Heart right ventricle (tissue), 16 donors: Measurements from ENCODE around the gene RPS6KA2. TPM values are rescaled to one million over a fixed set of nuclear protein-coding genes. Genes with fewer than 3 reads are reported as not detected.

Source experiments
- ATAC-seq, 8 donors: fragments of 200-7000 bp; cut with Tn5 transposase; one replicate each; pipeline ENCODE4 v1.9.1; 2020; ENCODE audit warnings: mild to moderate bottlenecking in 8 of 8, moderate library complexity in 8 of 8, moderate number of reproducible peaks in 1 of 8
- DNase-seq, 2 donors: peaks; one replicate each; pipeline ENCODE4 v3.0.0-alpha.2; 2020
- H3K27ac ChIP-seq, 10 donors: fragments of 200-600 bp; sonication (generic) in 2 of 10; one replicate each; pipeline versions ENCODE4 v1.5.0 to v1.8.0; 2020 to 2022; ENCODE audit warnings: mild to moderate bottlenecking in 3 of 10
- H3K27me3 ChIP-seq, 7 donors: fragments of 200-600 bp; one replicate each; pipeline ENCODE4 v1.8.0; 2021 to 2022; ENCODE audit warnings: mild to moderate bottlenecking in 2 of 7
- H3K36me3 ChIP-seq, 9 donors: fragments of 200-600 bp; sonication (generic) in 1 of 9; one replicate each; pipeline versions ENCODE4 v1.5.0 to v1.8.0; 2020 to 2022; ENCODE audit warnings: mild to moderate bottlenecking in 2 of 9
- H3K4me1 ChIP-seq, 9 donors: fragments of 200-600 bp; sonication (generic) in 1 of 9; one replicate each; pipeline versions ENCODE4 v1.5.0 to v1.8.0; 2020 to 2022; ENCODE audit warnings: mild to moderate bottlenecking in 4 of 9
- H3K4me3 ChIP-seq, 10 donors: fragments of 200-600 bp; sonication (generic) in 2 of 10; one replicate each; pipeline versions ENCODE4 v1.5.0 to v1.8.0; 2020 to 2022; ENCODE audit warnings: mild to moderate bottlenecking in 7 of 10, moderate library complexity in 2 of 10
- H3K9me3 ChIP-seq, 11 donors: fragments of 200-600 bp in 10 of 11; sonication (generic) in 2 of 11; one replicate each; pipeline versions ENCODE4 v1.5.0 to v1.8.0; 2013 to 2022; ENCODE audit warnings: mild to moderate bottlenecking in 2 of 11, control low read depth in 1 of 11, moderate library complexity in 1 of 11
- WGBS, 2 donors: extraction: QIAGEN DNeasy Blood & Tissue Kit; methylation state at CpG; one replicate each; pipeline ENCODE4 v1.1.7; 2013; ENCODE audit warnings: inconsistent platforms in 1 of 2; 5-methylcytosine and 5-hydroxymethylcytosine counted together
- intact Hi-C, 10 donors: fragments of 100-400 bp; cut with DNase I; formaldehyde crosslinking; loops; one replicate each; pipeline versions ENCODE4 v1.11.1 to v1.14.2; 2022
- polyA plus RNA-seq, 2 donors: library from polyadenylated mRNA; stranded (reverse); fragments of 200-250 nt; gene quantifications; one replicate each; pipeline ENCODE4 v1.2.3, GENCODE V29; 2013
- total RNA-seq, 10 donors: library from RNA; stranded (reverse); fragmentation: NEBNext Ultra II Directional in 3 of 10; extraction: Animal tissue kit (Norgen Biotek cat#: 25700) in 3 of 10; gene quantifications; one replicate each; pipeline versions ENCODE4 v1.2.1 to v1.2.4, GENCODE V29; 2021 to 2023
- TF ChIP-seq, protein P1 (sequence below), 9 donors: fragments of 200-600 bp; sonication (generic) in 2 of 9; IDR thresholded peaks; one replicate each; pipeline versions ENCODE4 v1.5.0 to v1.8.0; 2021 to 2022; ENCODE audit warnings: antibody characterized with exemption in 9 of 9, mild to moderate bottlenecking in 5 of 9, moderate library complexity in 1 of 9
- donor health status: Arrhythmogenic right ventricular cardiomyopathy.
- donor health status: ischemic (EF 13 %, LVEDD 7.1; RV severe dilation, severe dysfunction).
- donor health status: healthy with polysubstance abuse.
- donor health status: DM: no; HTN: yes; CAD: no.
- donor health status: DM: no; HTN: no; CAD: no.
- donor health status: ischemic (EF 25% LVEDD 6.9; RV normal size, moderate dysfunction).
- donor health status: ischemic (EF 25% LVEDD 5.7; RV mildly dilated, moderate dysfunction).
- donor health status: healthy.
- donor health status: DM: yes; HTN: yes; CAD: no.
- donor health status: Ischemic cardiomyopathy.
- donor health status: ischemic (EF 35%, LVEDD 5.7; RV mildly dilated, moderate dysfunction).
- donor health status: nonischemic (EF 11% LVEDD 7.7; RV severe dilation, severe dysfunction).
- donor health status: DM: yes; HTN: yes; CAD: no.
- donor health status: PGD.
- donor health status: ischemic (EF 29% LVEDD 5.4; RV normal size, mild dysfunction).
- donor health status: nonischemic (EF 23%, LVEDD 6.1; RV moderate dilation, normal function).

Gene RPS6KA2
- total and polyA plus RNA-seq, 12 donors: 20.3 to 91.4 (median 73.7) TPM

DNA sequence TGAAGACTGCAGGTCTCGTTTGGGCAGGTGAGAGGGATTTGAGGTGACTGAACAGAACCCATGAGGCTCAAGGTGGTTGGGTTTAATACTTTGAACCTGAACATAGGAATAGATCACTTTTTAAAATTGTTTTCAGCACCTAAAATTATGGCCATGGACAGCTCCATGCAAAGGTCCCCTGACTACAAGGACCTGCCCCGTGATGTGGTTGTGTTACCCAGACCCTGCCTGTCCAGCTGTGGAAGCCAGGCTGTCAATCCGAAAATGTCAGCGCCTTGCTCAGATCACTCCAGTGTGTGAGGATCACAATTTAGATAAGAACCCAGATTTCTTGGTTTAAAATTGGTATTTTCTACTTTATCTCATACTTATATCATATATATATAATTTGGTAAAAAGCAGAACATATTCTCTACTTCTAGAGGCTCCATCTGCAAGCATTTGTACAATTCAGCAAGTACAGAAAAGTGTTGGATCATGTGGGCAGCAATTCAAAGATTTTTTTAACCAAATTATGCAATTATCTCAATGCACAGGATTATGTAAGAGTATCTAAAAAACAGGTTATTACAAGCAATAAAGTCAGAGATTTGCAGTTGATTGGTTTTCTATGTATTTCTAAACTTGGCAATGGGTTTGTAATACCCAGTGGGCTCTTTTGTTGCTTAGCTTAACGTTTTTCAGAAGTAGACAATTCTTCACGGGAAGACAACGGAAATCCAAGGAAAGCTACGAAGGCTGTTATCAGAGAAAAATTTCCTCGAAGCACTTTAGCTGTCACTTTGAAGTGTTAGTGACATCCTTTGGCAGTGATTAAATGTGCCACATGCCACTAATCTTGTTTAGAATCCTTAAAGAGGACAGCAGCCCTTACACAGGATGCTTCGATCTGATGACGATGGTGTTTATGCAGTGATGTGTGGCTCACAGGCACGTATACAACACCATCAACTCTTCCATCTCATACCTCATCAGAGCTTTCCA lies 24.1 kb upstream of the RPS6KA2 start:
- peaks cover 0 to 11% (median under 1%) of the 10 kb centered on the region in 7 donors for H3K27me3 ChIP-seq
- no peak for ATAC-seq
- H3K36me3 ChIP-seq: no peaks in the 10 kb centered on the region
- H3K27ac ChIP-seq: no peak overlapping the region
- DNase-seq: no peak
- 75 to 80% methylated on average over 12 of the region's 12 CpGs for WGBS, 2 donors
- H3K9me3 ChIP-seq: no peaks in the 10 kb centered on the region
- intact Hi-C loops: no loop called here
- H3K4me1 ChIP-seq: no peaks in the 10 kb centered on the region
- TF ChIP-seq, protein P1, sequence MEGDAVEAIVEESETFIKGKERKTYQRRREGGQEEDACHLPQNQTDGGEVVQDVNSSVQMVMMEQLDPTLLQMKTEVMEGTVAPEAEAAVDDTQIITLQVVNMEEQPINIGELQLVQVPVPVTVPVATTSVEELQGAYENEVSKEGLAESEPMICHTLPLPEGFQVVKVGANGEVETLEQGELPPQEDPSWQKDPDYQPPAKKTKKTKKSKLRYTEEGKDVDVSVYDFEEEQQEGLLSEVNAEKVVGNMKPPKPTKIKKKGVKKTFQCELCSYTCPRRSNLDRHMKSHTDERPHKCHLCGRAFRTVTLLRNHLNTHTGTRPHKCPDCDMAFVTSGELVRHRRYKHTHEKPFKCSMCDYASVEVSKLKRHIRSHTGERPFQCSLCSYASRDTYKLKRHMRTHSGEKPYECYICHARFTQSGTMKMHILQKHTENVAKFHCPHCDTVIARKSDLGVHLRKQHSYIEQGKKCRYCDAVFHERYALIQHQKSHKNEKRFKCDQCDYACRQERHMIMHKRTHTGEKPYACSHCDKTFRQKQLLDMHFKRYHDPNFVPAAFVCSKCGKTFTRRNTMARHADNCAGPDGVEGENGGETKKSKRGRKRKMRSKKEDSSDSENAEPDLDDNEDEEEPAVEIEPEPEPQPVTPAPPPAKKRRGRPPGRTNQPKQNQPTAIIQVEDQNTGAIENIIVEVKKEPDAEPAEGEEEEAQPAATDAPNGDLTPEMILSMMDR (IDR thresholded peaks at IDR 0.05): no peak
- no peak overlapping the region for H3K4me3 ChIP-seq

DNA sequence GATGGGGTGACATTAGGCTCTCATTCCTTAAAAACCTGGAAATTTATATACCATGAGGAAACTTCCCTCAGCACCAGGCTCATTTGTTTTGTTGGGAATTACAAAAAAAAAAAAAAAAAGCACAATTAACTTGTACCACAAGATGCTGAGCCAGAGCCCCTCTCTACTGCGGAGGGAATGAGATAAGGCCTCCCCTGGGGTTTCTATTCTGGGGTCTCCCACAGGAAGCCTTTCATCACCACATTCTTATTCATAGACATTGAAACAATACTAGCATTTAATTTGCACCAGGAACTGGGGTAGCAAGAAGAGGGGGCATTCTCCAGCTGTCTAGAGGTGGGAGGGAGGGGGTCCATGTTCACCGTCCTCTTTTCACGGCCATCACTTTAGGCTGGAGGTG lies 23.0 kb upstream of the RPS6KA2 start:
- Histone ChIP-seq H3K36me3 (no peaks in the 10 kb centered on the region), H3K4me3 (no peak overlapping the region), H3K27me3 (peaks cover 0 to under 1% (median 0%) of the 10 kb centered on the region in 7 donors), H3K9me3 (no peaks in the 10 kb centered on the region), H3K27ac (no peak overlapping the region), H3K4me1 (no peaks in the 10 kb centered on the region)
- intact Hi-C loops: no loop called here
- 45 to 51% methylated on average over 3 of the region's 3 CpGs for WGBS, 2 donors
- TF ChIP-seq, protein P1 (IDR thresholded peaks at IDR 0.05): no peak
- ATAC-seq (no peak), DNase-seq (no peak)

DNA sequence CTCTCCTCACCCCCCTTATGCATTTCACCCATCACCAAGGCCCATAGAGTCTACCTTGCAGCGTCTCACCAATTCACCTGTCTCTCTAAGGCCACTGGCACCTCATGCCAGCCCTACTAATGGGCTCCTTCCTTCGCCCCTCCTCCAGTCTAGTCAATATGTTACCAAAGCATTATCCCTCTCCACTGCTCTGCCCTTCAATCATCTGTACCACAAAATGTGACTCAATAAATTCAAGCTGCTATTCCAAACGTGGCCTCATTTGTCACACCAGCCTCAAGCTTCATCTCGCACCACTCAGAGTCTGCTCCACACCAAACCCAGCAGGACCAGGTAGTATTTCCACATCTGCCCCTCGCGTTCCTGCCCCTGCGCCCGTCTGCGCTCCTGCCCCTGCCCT lies 21.8 kb upstream of the RPS6KA2 start:
- intact Hi-C loops: no loop called here
- Histone ChIP-seq H3K4me3 (no peak overlapping the region), H3K27ac (no peak overlapping the region), H3K9me3 (peaks cover 0 to 6% (median under 1%) of the 10 kb centered on the region in 11 donors), H3K27me3 (no peaks in the 10 kb centered on the region), H3K4me1 (peaks cover 0 to 2% (median 0%) of the 10 kb centered on the region in 9 donors), H3K36me3 (no peaks in the 10 kb centered on the region)
- DNase-seq: no peak
- no peak for ATAC-seq
- 91 to 95% methylated on average over 9 of the region's 9 CpGs for WGBS, 2 donors
- TF ChIP-seq, protein P1 (IDR thresholded peaks at IDR 0.05): no peak

DNA sequence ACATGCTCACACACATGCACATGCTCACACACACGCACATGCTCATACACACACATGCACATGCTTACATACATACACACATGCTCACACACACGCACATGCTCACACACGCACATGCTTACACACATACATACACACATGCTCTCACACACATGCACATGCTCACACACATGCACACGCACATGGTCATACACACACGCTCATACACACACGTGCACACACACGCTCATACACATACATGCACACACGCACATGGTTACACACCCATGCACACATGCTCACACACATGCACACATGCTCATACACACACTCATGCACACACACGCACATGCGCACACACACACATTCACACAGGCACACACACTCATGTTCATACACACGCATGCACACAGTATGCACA lies 20.8 kb upstream of the RPS6KA2 start:
- Histone ChIP-seq H3K27ac (no peak overlapping the region), H3K9me3 (peaks cover 0 to 15% (median 3%) of the 10 kb centered on the region in 11 donors), H3K36me3 (no peaks in the 10 kb centered on the region), H3K27me3 (peaks cover 0 to under 1% (median 0%) of the 10 kb centered on the region in 7 donors), H3K4me1 (peaks cover 0 to 3% (median 0%) of the 10 kb centered on the region in 9 donors), H3K4me3 (no peak overlapping the region)
- DNase-seq: no peak
- intact Hi-C loops: no loop called here
- TF ChIP-seq, protein P1 (IDR thresholded peaks at IDR 0.05): no peak
- 97% methylated on average over 11 of the region's 11 CpGs for WGBS, 2 donors
- ATAC-seq: no peak
